Measurements from ENCODE around the gene RASSF4. TPM values are rescaled to one million over a fixed set of nuclear protein-coding genes. Genes with fewer than 3 reads are reported as not detected.

RASSF4 gene
- total RNA-seq, 2 donors from 2014 or later = 44.5 to 50.8 TPM

DNA sequence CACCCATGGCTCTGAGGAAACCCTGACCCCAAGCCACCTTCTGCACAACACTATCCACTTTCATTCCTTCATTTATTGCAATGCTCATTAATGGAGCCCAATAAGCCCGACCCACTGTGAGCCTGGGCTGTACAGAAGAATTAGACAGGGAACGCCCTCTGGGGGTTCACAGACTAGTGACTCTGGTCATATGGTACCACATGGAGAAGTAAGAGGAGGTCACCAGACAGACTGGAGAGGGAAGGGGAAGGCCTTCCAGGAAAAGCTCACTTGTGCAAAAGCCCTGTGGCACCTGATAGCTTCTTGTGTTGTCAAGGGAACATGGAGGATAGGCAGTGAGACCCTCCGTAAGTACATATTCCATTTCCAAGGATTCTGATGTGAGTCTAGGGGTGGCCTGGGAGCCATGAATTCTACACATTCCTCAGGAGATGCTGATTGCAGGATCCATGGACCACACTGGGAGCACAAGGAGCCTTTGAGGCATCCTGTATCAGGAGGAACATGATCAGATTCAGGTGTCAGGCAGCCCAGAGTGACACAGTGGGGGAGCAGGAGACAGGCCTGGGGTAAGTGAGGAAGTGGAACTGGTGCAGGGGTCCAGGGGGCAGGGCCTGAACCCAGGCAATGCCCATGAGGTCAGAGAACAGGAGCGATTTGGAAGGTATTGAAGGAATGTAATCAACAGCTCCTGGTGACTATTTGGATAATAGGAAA is 28.5 kb upstream of the RASSF4 start:
- 76 to 81% methylated on average over 4 of the region's 4 CpGs for WGBS, 2 donors
- Histone ChIP-seq H3K36me3 (replicated peaks in 1 of 2; ENCODE audit: insufficient read depth in 1 of 2, low read depth in 2 of 2) (no peaks in the 10 kb centered on the region), H3K27me3 (no peaks in the 10 kb centered on the region), H3K9me3 (no peaks in the 10 kb centered on the region), H3K4me3 (no peak overlapping the region), H3K27ac (no peak overlapping the region), H3K4me1 (peaks cover 53% of the 10 kb centered on the region)
- DNase-seq (peak in 1 of 4 donors; percentile 7), ATAC-seq (no peak)
- TF ChIP-seq, protein P1, sequence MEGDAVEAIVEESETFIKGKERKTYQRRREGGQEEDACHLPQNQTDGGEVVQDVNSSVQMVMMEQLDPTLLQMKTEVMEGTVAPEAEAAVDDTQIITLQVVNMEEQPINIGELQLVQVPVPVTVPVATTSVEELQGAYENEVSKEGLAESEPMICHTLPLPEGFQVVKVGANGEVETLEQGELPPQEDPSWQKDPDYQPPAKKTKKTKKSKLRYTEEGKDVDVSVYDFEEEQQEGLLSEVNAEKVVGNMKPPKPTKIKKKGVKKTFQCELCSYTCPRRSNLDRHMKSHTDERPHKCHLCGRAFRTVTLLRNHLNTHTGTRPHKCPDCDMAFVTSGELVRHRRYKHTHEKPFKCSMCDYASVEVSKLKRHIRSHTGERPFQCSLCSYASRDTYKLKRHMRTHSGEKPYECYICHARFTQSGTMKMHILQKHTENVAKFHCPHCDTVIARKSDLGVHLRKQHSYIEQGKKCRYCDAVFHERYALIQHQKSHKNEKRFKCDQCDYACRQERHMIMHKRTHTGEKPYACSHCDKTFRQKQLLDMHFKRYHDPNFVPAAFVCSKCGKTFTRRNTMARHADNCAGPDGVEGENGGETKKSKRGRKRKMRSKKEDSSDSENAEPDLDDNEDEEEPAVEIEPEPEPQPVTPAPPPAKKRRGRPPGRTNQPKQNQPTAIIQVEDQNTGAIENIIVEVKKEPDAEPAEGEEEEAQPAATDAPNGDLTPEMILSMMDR (IDR thresholded peaks at IDR 0.05) = no peak
- TF ChIP-seq POLR2A (IDR thresholded peaks at IDR 0.05) = no peak
- intact Hi-C loops (cut with DNase I) = loop anchor here (5.0 kb wide), 1 partner anchor 41 kb away; no protein-coding TSS in a partner anchor

GRCh38 chr10:44931621-44932516 is 27.7 kb upstream of the RASSF4 start:
- Histone ChIP-seq H3K27me3 (no peaks in the 10 kb centered on the region), H3K36me3 (replicated peaks in 1 of 2; ENCODE audit: insufficient read depth in 1 of 2, low read depth in 2 of 2) (no peaks in the 10 kb centered on the region), H3K27ac (peak overlapping the region in 2 of 4 donors; percentile 81), H3K4me3 (no peak overlapping the region), H3K9me3 (no peaks in the 10 kb centered on the region), H3K4me1 (peaks cover 55% of the 10 kb centered on the region)
- ATAC-seq (no peak), DNase-seq (peak in 1 of 4 donors; percentile 10)
- WGBS, 2 donors = 74 to 81% methylated on average over 8 to 10 of the region's 10 CpGs
- intact Hi-C loops (cut with DNase I) = loop anchor here (5.0 kb wide), 1 partner anchor 40 kb away; no protein-coding TSS in a partner anchor
- no peak for TF ChIP-seq POLR2A (IDR thresholded peaks at IDR 0.05)
- TF ChIP-seq, protein P1 (IDR thresholded peaks at IDR 0.05) = no peak

- Histone ChIP-seq H3K9me3 (no peaks in the 10 kb centered on the region), H3K36me3 (replicated peaks in 1 of 2; ENCODE audit: insufficient read depth in 1 of 2, low read depth in 2 of 2) (no peaks in the 10 kb centered on the region), H3K27ac (peak overlapping the region in 3 of 4 donors; percentile 41 to 81 (median 81)), H3K4me3 (no peak overlapping the region), H3K27me3 (no peaks in the 10 kb centered on the region), H3K4me1 (peaks cover 46% of the 10 kb centered on the region)
- ATAC-seq (peak; percentile 91), DNase-seq (peak; percentile 93 to 97 (median 94))
- intact Hi-C loops (cut with DNase I) = loop anchor here (5.0 kb wide), 1 partner anchor 40 kb away; no protein-coding TSS in a partner anchor
- 0 to 36% methylated on average over 2 to 10 of the region's 10 CpGs for WGBS, 2 donors
- no peak for TF ChIP-seq POLR2A (IDR thresholded peaks at IDR 0.05)
- TF ChIP-seq, protein P1 (IDR thresholded peaks at IDR 0.05) = peak; percentile 94 to 98 (median 97)
Observed at GRCh38 chr10:44932517-44933450, 26.8 kb upstream of the RASSF4 start.

All from body of pancreas (tissue), 4 donors.